ENCODE results near the gene CHST8.

Gene CHST8

DNA sequence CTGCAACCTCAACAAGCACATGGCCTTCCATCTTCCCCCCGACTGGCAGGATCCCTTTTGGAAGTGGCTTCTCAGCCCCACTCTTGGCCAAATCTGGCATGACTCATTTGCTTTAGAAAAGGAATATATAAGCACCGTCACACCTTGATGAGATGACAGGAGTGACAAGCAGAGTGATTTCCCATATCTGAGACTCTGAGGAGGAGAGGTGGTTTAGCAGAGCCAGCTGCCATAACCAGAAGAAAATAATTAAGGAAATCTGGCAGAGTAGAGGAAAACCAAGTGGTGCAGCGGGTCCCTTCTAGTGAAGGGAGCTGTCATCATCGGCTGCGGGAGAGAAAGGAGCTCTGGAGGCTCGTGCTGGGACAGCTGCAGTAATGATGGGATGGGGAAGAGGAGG lies 147.5 kb downstream of the CHST8 start:
- DNase-seq (ENCODE audit: low read depth), result no peak

DNA sequence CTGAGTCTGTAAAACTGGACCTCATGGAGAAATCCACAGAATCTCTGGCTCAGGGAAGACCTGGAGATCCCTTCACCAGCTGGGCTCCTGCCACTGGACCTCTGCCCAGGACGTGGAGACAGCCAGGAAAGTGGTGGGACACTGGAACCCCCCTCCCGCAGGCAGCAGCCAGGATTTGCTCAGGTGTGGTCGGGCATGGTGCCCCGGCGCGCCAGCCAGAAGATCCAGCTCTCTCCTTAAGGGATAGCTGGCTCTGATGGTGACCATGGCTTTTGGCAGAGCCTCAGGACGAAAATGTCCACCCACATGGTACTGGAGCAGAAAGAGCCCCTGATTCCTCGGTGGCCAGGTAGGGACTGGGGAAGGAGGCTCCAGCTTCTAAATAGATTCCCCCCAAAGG lies 148.4 kb downstream of the CHST8 start:
- no peak for DNase-seq (ENCODE audit: low read depth)

DNA sequence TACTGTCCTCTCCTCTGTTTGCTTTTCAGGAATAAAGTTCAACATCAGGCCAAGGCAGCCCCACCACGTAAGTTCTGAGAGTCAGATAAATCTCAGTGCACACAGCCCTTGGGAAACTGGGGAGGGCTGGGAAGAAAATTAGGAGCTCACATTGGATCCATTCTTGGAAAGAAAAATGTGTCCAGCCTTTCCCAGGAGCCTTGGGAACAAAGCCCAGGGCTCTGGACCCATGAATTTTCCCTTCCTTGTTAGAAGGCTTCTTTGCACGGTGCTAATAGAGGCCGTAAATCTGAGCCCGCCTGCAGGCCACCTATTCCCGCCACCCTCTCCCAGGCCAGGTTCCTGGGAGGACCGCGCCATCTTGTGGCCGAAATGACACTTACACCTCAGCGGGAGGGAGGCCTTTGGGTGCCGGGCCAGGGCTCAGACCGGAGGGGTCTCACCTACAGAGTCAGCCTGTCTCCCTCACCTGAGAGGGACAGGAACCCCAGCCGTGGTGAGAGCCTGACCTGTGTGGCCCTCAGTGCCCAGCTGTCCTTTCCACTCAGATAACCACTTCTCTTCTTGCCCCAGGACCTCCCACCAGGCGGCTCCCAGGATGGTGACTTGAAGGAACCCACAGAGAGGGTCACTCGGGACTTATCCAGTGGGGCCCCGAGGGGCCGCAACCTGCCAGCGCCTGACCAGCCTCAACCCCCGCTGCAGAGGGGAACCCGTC lies 149.8 kb downstream of the CHST8 start:
- DNase-seq (ENCODE audit: low read depth), result peak; percentile 34

GRCh38 chr19:33772102-33772857 lies 150.5 kb downstream of the CHST8 start:
- DNase-seq (ENCODE audit: low read depth), result no peak

- no peak for DNase-seq (ENCODE audit: low read depth)
Observed at GRCh38 chr19:33772858-33773180, 151.1 kb downstream of the CHST8 start.

DNA sequence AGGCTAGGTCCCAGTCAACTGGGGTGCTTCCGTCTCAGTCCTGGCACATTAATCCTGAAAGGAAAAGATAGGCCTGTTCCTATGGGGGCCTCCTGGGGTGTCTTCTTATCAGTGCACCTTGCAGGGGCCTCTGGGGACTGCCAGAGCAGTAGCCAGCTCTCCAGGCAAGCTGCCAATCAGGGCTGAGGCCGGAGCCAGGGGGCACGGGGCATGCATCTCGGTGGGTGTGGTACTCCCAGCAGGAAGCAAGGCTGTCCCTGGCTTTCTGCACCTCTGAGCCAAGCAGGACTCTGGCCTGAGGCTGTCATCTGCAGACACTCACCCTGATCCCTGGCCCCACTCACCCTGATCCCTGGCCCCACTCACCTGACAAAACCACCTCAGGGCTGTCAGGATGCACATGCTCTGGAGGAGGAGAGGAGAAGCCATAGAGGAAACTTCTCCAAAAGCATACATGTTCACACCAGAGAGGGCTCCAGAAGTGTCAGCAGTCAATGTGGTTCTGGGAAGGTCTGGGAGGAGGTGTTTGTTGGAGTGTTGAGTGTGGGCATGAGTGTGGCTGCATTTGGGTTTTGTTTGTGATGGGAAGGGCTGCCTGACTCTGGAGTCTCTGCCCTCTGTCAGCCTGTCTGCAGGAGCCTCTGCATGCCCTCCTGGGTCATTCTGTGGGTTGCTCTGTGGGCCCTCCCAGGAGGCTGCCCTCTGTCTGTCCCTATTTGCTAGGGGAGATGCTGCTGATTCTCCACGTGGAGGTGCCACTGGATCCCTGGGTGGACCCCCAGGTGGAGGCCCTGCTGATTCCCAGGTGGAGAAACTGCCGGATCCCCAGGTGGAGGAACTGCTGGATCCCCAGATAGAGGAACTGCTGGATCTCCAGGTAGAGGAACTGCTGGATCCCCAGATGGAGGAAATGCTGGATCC lies 152.2 kb downstream of the CHST8 start:
- DNase-seq (ENCODE audit: low read depth), result no peak

DNA sequence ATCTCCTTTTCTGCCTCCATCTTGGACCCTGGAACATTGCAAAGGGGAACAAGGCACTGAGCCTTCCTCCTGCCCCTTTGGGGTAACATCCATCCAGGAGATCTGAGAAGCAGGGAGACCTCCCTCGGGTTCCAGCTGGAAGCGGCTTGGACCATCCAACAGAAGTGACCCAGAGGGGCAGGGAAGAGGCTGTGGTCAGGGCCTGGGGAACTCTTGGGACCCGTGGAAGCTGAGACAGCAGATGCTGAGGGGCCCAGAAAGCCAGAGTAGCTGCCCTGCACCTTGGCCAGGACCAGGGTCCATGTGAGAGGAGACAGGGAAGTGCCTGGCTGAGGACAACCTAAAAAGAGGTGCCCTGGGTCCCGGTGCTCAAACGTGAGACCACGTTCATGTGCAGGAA lies 153.0 kb downstream of the CHST8 start:
- DNase-seq (ENCODE audit: low read depth), result no peak

DNA sequence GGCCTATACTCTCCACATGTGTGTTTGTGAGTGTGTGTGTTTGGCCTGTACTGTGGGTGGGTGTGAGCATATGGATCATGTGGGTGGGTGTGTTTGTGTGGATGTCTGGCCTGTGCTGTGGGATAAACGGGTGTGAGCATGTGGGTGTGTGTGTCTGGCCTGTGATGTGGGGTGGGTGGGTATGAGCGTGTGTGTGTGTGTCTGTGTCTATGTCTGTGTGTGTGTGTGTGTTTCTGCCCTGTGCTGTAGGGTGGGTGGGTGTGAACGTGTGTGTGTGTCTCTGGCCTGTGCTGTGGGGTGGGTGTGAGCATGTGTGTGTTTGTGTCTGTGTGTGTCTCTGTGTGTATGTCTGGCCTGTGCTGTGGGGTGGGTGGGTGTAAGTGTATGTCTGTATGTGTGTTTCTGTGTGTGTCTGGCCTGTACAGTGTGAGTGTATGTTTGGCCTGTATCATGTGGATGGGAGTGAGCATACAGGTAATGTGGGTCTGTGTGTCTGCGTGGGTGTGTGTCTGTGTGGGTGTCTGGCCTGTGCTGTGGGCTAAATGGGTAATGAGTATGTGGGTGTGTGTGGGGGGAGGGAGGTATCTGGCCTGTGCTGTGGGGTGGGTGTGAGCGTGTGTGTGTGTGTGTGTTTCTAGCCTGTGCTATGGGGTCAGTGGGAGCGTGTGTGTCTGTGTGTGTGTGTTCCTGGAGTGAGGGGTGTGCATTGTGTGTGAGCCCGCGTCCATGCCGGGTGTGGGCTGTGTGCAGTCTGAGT lies 154.2 kb downstream of the CHST8 start:
- DNase-seq (ENCODE audit: low read depth), result no peak

DNA sequence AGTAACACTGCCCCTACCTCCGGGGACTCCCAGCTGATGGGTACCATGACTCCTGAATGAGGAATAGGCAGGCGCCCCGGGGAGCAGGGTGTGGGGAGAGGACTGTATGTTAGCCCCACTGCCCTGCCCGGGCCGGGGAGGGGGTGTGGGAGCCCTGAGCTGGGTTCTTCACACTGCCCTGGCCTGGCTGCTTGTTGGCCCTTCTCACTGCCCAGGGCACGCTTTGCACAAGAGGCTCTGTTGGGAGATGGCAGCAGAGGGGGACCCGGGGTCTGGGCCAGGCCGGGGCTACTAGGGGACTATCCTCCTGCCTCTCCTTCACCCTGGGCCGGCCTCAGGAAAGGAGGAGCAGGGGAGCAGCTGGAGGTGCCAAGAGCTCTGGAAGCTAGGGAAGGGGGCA lies 155.6 kb downstream of the CHST8 start:
- no peak for DNase-seq (ENCODE audit: low read depth)

DNA sequence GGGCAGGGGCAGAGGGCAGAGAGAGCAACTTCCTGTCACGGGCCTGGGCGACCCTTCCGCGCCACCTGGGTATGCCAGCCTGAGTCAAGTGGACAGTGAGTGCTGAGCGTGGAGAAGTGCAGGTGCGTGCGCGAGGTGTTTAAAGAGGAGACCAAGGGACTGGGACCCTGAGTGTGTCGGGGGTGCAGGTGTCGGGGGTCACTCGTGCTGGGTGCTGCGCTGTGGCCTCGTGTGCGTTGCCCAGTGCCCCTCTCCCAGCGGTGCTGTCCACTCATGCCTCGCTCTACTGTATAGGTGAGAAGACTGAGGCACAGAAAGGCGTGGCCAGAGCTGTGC lies 156.0 kb downstream of the CHST8 start:
- no peak for DNase-seq (ENCODE audit: low read depth)

DNA sequence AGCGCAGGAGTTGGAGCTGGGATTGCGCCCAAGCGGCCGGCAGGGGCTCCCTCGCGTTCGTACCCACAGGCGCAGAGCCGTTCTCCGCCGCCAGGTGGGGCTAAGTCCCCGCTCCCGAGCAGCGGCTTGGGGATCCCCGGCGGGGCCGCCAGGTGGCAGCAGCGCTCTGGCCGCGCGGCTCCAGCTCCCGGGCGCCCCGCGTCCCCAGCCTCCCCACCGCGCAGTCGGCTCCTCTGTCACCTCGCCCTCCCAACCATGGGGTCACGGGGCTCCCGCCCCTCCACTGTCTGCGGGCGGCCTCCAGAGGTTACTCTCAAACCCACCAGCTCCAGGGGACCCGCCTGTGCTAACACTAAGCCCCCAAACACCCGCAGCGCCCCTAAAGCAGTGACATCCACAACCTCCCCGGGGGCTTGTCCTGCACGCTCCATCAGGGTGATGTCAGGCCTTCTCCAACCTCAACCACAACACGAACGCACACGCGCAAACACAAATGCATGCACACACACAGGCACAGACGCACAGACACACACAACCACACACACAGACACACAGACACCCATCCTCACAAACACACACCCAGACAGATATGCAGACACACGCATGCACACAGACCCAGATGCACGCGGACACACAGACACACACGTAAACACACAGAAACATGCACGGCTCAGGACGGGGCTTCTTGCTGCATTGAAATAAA lies 156.5 kb downstream of the CHST8 start:
- peak; percentile 55 for DNase-seq (ENCODE audit: low read depth)

GRCh38 chr19:33779849-33780248 lies 158.1 kb downstream of the CHST8 start:
- no peak for DNase-seq (ENCODE audit: low read depth)

DNA sequence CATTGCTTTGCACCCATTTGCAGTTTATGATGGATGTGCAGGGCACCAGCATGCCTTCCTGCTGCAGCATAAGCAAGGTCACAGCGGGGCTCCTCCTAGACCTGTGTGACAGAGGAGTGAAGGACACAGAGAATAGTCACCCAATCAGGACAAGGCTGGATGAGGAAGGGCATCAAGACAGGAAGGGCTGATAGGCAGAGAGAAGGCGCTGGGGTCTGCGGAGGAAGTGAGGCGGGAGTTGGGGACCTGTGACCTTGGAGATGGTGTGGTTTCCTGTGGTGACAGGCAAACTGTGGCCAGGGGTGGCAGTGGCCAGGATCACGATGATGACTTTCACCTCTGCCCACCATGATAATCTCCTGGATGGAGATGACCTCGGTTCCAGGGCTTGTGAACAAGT lies 158.5 kb downstream of the CHST8 start:
- DNase-seq (ENCODE audit: low read depth), result peak; percentile 96

- peak; percentile 89 for DNase-seq (ENCODE audit: low read depth)
Observed at GRCh38 chr19:33780746-33781145, 159.0 kb downstream of the CHST8 start.

DNA sequence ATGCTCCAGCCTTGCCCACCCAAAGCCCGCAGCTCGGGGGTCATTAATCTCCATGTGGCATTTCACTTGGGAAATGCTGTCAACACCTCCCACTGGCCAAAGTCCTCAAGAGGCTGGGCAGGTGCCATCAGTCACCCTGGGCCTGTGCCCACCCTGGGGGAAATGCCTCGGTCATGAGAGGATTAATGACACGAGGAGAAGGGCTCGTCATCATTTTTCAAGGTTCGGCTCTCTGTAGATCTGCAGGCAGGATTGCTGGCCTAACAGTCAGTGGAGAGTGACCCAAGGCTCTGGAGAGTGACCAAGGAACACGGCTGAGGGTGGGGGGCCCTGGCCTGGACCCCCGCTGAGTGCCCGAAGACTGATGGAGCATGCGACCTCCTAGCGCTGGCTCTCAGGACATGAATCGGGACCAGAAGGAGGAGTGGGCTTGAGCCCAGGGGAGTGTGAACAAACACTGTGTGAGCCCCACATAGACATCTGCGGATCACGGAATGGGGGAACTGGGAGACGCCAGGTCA lies 159.7 kb downstream of the CHST8 start:
- no peak for DNase-seq (ENCODE audit: low read depth)

DNA sequence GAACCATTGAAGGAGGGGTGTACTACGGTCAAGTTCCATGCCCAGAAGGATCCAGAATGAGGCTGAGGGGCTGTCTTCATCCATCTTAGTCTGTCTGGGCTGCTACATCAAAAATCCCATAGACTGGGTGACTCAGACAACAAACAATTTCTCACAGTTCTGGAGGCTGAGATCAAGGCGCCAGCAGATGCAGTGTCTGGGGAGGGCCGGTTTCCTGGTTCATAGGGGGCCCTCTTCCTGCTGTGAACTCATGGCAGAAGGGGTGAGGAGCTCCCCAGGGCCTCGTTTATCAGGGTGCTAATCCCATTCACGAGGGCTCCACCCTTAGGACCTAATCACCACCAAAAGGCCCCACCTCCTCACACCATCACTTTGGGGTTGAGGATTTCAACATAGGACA lies 160.2 kb downstream of the CHST8 start:
- no peak for DNase-seq (ENCODE audit: low read depth)

DNA sequence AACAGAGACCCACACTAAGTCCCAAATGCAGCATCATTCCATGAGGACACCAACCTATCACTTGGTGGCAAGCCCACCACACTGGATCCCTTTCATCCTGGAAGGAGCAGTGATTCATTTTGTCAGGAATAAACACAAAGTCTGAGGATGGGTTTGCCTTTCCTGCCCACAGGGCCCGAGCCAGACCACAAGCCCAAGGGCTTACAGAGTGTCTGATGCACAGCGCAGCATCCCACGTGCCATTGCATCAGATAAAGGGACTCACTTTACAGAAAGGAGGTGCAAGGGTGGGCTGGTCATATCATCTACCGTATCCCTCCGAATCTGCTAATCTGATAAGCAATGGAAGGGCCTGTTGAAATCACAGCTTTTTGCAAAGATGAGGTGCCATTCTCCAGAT lies 162.7 kb downstream of the CHST8 start:
- DNase-seq (ENCODE audit: low read depth), result no peak

GRCh38 chr19:33785795-33786194 lies 164.0 kb downstream of the CHST8 start:
- no peak for DNase-seq (ENCODE audit: low read depth)

- DNase-seq (ENCODE audit: low read depth), result no peak
Observed at GRCh38 chr19:33788676-33789075, 166.9 kb downstream of the CHST8 start.

DNA sequence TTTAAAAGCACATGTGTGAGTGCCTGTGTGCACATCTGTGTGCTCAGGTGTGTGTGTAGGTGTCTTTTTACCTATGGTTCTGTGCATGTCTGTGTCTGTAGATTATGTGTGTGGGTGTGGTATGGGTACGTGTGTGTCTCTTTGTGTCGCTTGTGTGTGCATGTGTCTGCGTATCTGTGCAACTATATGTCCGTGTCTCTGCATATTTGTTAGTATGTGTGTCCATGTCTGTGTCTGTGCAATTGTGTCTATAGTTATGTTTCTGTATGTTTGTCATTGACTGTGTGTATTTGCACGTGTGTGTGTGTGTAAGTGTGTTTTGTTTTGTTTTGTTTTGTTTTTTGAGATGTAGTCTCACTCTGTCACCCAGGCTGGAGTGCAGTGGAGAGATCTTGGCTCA lies 167.6 kb downstream of the CHST8 start:
- no peak for DNase-seq (ENCODE audit: low read depth)

DNA sequence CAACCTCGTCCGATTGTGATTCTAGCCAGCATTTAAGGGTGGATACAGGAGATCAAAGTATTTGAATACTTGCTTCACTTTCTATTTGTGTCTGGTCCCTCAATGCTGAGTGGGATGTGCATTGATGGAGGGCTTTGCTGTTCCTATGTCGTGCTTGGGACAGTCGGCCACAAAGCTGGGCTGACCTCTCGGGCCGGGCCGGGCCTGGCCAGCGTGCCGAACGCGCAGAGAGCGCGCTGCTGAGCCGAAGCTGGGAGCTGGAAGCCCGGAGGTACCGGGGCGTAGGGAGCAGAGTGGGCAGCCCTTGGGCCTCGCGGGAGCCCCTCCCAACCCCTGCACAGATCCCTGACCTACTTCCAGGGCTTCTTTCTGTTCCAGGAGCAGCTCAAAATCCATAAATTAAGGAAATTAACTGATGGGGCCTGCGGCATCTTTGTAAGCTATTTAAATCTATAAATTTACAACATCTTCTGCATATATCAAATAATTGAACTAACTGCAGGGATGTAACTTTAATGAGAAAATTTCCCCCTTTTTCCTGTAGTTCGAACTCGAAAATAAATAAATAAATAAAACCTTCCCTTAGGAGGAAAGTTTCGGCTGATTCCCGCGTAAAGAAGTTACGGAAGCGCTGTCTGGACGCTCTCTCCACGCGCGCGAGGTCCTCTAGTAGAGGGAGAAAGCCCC lies 173.1 kb downstream of the CHST8 start:
- no peak for DNase-seq (ENCODE audit: low read depth)
